KOPT-K1 (cell line): ENCODE results near the gene PPT2.
"Not testable (repeated sequence)": the region's sequence is repeated elsewhere in the genome, so short reads cannot be mapped to it uniquely, and the experiment has no call there.

ENCODE experiments used
- H3K27ac ChIP-seq: fragments of 200-600 bp; sonication (generic); 2 replicates; pipeline ENCODE4 v1.5.1; 2016; ENCODE audit warnings: antibody characterized with exemption, mild to moderate bottlenecking, low read depth, low read length; ENCODE audit not compliant: poor library complexity, severe bottlenecking
- H3K36me3 ChIP-seq: fragments of 200-600 bp; sonication (generic); 2 replicates; pipeline ENCODE4 v1.5.1; 2017; ENCODE audit warnings: antibody characterized with exemption, mild to moderate bottlenecking, low read length, moderate library complexity; ENCODE audit not compliant: insufficient read depth
- H3K9me3 ChIP-seq: fragments of 200-600 bp; sonication (generic); 2 replicates; pipeline ENCODE4 v1.5.1; 2017; ENCODE audit warnings: antibody characterized with exemption, low read length, mild to moderate bottlenecking; ENCODE audit not compliant: insufficient read depth, poor library complexity, severe bottlenecking

Gene PPT2

DNA sequence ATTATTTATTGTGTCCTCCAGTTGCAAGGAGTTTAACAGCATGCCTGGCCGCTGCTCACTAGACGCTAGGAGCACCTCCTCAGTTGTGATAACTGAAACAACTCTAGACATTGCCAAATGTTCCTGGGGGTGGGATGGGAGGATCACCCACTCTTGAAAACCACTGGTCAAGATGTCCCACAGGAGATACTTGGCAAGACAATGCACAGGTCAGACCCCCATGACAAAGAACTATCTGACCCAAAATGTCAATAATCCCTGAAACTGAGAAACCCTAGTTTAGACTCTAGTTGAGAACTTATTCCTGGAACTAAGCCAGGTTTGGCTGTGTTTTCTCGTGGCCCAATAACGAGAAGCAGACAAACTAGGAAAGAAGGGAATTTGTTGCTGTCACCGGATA is 14.4 kb upstream of the PPT2 start:
- Histone ChIP-seq H3K27ac (no peak overlapping the region), H3K9me3 (no peaks in the 10 kb centered on the region), H3K36me3 (no peaks in the 10 kb centered on the region)

DNA sequence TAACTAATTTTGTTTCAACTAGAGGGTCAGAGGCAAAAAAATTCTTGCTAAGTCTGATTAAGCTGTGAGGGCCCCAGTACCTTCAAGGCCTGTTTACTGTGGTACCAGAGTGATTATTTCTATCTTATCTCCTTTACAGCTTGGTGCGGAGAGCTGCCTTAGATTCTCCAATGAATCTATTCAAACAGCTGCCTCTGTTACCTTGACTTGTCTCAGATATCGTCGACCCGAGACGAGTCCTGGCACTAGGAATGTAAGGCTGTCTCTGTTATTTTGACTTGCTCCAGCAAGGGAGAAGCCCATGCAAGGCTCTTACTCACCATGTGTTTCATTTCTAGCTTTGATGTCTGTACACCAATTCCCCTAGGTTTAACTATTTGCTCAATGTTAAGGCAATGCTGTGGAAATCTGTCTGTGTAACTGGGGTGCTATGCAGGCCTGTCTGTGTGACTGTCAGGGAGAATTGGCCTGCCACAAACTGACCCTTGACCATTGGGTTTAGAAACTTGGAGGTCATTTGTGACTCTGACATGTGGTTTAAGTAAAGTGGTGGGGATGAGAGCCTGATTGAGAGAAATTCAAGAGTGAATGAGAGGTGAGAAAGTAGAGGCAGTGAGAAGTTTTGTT is 13.4 kb upstream of the PPT2 start:
- Histone ChIP-seq H3K27ac (no peak overlapping the region), H3K36me3 (no peaks in the 10 kb centered on the region), H3K9me3 (no peaks in the 10 kb centered on the region)

DNA sequence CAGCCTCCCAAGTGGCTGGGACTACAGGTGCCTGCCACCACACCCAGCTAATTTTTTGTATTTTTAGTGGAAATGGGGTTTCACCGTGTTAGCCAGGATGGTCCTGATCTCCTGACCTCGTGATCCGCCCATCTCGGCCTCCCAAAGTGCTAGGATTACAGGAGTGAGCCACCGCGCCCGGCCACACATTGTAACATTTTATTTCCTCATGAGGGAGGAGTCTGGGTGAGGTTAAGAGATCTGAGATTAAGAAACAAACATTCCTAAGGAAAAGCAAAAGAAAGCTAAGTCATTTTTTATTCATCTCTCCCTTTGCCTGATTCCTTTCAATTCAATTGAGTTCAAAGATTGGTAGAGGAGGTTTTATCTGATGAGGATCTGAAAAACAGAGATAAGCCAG is 9.7 kb upstream of the PPT2 start:
- H3K36me3 ChIP-seq, H3K9me3 ChIP-seq, H3K27ac ChIP-seq: not testable (repeated sequence)

DNA sequence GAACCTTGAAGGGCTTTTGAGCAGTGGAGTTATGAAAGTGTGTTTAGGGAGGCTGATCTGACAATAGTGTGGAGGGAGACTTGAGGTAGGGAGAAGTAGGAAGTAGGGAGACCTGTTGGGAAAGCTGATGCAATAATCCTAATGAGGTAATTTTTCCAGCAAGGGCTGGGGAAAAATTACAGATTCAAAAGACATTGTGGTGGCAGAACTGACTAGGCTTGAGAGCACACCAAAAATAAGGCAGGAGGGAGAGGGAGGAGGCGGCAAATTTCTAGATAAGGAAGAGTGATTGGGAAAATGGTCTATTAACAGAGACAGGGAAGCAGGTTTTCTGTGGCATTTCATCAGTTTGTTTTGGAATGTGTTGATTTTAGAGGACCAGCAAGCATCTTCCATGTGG is 7.7 kb upstream of the PPT2 start:
- Histone ChIP-seq H3K9me3 (no peaks in the 10 kb centered on the region), H3K36me3 (no peaks in the 10 kb centered on the region), H3K27ac (no peak overlapping the region)

DNA sequence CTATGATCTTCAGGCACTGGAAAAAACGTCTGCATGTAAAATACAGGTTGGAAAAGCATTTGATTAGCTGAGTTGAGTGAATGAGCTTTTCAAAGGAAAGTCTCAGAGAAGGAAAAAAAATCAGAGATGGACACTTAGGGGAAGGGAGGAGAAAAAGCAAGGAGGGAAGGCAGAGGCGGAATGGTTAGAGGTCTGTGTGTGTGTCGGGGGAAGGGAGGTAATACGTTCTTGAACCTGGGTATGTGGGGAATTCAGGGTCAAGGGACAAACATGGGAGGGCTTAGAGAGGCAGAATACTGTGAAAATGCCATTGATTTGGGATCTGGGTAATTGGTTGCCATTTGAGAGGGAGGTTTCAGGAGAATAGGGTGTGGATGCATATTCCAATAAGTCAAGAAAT is 7.3 kb upstream of the PPT2 start:
- Histone ChIP-seq H3K36me3 (no peaks in the 10 kb centered on the region), H3K9me3 (no peaks in the 10 kb centered on the region), H3K27ac (no peak overlapping the region)

DNA sequence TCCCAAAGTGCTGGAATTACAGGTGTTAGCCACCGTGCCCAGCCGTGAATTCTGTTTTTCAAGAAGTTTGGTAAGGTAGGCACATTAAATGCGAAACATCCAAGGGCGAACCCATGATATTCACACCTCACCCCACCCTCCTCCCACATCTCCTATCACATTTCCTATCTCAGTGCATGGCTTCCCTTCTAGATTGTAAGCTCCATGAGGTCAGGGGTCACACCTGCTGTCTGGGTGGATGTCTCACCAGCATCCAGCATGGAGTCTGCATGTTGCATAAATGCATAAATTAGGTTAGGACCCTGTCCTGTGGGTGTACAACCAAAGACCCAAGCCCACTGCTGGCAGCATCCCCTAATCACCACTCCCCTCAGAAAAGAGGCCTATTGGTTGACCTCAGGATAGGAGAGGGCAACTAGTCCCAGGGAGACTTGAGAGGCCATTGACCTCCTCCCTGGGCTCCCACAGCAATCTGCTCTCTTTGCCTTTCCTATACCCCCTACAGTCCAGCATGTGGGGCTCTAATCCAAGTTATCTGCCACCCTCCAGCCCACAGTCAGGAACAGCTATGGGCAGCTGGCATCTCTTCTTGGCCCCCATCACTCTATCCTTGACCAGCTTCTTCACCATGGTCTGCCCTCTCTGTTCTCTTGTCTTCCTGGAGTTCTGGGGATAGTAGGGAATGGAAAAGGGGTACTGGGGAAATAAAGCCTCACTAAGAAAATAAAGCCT is 6.4 kb upstream of the PPT2 start:
- Histone ChIP-seq H3K36me3 (no peaks in the 10 kb centered on the region), H3K9me3 (no peaks in the 10 kb centered on the region), H3K27ac (no peak overlapping the region)

DNA sequence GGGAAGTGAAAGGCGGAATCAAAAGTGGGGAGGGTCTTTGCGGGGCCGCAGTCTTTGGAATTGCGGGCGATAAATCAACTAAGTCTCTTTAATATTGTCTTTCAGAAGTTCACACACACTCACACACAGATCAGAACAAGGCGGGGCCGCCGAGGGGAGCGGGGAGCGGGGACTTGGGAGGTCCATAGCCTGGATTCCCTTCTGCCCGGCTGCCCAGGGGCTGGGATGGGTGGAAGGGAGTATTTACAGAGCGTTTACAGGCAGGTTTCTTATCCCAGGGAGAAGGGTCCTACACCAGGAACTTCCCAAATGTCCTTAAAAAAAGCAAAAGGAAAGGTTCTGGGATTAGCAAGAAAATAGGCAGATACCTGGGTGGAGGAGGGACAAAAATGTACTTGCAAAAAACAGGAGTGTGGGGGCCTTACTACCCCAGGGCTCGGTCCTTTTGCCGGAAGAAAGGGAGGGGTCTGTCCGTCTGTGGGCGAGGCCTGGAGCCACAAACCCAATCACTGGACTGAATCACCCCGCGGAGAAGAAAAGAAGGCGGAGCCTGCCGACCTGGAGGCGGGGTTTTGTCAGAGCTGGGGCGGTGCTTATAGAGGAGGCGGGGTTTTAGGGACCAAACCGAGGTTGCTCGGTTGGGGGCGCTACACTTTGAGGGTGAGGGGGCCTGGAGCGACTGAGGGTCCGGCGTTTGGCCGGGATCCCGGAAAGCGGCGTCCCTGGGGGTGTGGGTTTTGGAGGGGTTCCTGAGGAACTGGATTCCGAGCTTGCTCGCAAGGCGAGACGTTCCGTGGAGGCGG is 5.5 kb upstream of the PPT2 start:
- no peaks in the 10 kb centered on the region for H3K9me3 ChIP-seq
- no peaks in the 10 kb centered on the region for H3K36me3 ChIP-seq
- no peak overlapping the region for H3K27ac ChIP-seq

DNA sequence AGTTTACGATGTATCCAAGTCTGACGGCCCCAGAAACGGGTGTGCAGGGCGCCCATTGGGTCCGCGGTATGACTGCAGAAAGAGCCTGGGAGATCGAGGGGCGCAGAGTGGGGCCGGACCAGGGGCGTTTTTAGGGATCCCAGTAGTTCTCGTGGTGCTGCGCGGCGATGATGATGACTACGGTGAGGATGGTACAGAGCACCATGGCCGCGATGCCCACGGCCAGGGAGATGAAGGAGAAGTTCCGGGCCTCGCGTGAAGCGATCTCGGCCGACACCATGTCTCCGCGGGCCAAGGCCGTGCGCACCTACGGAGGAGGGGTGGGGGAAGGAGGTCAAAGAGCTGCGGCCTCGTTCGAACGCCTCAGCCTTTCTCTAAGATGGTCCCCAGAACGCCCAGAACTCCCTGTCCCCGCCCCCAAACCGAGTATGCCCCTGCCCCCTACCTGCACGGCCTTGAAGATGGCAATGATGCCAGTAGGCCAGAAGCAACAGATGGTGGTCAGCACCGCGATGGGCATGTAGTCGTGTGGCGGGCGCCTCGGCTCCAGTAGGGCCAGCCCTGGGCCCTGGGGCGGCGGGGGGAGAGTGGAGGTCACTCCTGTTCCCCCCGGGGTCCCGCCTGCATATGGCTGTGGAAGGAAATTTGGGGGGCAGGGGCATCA is 4.7 kb upstream of the PPT2 start:
- Histone ChIP-seq H3K36me3 (no peaks in the 10 kb centered on the region), H3K27ac (no peak overlapping the region), H3K9me3 (no peaks in the 10 kb centered on the region)

DNA sequence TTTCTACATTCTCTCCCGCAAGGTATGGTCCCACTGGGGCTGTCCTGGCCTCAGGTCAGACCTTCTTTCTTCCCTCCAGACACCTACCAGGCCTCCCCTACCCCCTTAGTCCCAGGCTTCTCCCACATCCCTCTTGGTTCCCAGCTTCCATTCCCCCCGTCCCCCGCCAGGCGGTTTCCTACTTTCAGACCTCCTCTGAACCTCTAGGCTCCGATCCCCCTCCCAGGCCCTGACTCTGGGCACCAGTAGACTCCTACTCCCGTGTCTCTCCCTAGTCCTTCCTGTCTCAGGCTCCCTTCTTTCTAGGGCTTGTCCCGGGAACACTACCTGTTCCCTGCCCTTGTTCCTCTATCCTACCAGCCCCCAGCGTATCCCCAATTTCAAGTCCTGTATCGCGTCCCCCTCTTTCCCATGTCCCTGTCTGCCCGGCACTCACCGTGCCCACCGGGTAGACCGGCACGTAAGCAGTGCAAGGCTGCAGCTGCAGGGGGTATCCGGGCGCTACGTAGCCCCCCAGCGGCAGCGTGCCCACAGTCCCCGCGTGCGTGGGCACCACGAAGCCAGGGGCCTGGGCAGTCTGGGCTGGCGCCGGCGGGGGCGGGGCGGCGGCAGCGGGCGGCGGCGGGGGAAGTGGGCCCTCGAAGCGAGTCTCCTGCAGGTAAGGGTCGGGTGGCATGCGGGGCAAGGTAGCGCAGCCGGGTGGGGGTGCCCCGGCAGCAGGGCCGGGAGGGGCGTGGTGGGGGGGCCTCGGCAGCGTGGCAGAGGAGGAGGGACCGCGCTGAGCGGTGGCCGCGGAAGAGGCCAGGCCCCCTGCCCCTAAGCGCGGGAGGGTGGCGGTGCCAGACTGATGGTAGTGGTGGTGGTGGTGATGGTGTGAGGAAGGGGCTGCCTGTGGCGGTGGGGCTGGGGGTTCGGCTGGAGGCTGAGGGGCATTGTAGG is 3.7 kb upstream of the PPT2 start:
- no peaks in the 10 kb centered on the region for H3K9me3 ChIP-seq
- H3K36me3 ChIP-seq: no peaks in the 10 kb centered on the region
- H3K27ac ChIP-seq: no peak overlapping the region

DNA sequence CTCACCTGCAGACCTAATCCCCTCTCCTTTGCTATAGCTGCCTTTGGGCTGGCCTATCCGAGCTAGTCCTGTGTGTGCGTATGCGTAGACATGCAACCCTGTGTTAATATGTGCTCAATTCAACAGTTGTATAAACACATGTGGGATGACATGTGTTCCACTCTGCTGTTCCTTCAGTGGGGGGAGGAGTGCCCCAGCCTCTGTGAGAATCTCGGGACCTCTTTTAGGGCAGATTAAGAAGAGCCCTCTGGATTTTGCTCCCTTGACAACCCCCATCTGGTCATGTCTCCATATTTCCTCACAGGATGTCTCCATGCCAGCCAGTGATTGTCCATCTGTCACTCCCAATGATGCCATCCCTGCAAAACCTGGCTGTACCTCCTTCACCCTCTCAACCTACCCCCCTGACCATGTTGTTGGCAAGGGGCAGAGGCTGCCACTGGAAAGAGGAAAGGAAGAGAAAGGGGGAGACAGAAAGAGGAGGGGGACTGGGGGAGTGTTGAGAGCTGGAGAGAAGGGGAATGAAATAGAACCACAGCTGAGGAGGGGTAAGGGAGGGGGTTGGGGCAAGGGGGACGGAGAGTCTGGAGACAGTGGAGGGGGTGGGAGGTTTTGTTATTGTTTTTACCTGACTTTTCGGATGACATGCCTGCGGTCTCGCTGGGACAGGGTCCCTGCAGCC is 2.6 kb upstream of the PPT2 start:
- H3K27ac ChIP-seq: no peak overlapping the region
- no peaks in the 10 kb centered on the region for H3K9me3 ChIP-seq
- H3K36me3 ChIP-seq: peaks cover 7% of the 10 kb centered on the region

DNA sequence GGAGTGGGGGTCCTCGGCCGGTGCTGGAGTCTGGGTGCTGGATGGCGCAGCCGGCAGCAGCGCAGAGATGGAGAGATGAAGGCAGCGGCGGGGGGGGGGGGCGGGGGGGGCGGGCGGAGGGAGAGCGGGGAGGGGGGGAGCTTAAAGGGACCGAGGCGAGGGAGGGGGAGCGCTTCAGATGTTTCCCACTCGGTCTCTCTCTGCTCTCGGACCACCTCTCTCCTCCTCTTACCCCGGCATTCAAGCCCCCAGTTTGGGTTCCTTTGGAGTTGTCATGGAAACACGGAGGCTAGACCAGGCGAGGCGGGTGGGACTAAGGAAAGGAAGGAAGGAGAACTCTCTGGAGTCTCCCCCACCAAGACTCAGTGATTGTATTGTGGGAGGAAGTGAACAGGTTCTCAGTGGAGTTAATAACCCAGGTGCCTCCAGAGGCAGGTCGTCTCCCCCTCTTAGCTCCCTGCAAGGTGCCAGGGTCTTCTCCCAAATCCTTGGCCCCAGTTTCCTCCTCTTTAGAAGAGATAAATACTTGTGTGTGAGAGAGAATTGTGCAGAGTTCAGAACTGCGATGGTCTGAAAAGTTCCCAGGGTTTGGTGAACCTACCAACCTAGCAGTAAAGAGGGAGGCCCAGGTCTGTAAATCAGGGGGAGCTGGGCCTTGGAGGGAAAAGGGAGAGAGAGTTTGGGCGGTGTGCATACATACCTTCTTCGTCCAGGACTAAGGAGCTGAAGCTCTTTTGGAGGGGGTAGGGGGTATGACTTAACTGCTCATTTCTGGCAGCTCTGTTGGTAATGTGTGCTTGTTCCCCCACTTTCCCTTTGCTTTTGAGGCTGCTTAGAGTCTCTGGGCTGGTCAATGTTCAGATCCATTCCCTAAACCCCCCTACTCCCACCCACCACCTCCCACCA is 1.8 kb upstream of the PPT2 start, which contains the start of gene PRRT1:
PRRT1 (minus strand) TSS at position 77 of the 906 bp plus-strand sequence. CDS start 112 bp downstream, outside the sequence.
- Histone ChIP-seq H3K27ac (peak within 1 kb of the TSS; percentile 14), H3K9me3 (no peaks in the 10 kb centered on the region), H3K36me3 (peaks cover 15% of the 10 kb centered on the region)

DNA sequence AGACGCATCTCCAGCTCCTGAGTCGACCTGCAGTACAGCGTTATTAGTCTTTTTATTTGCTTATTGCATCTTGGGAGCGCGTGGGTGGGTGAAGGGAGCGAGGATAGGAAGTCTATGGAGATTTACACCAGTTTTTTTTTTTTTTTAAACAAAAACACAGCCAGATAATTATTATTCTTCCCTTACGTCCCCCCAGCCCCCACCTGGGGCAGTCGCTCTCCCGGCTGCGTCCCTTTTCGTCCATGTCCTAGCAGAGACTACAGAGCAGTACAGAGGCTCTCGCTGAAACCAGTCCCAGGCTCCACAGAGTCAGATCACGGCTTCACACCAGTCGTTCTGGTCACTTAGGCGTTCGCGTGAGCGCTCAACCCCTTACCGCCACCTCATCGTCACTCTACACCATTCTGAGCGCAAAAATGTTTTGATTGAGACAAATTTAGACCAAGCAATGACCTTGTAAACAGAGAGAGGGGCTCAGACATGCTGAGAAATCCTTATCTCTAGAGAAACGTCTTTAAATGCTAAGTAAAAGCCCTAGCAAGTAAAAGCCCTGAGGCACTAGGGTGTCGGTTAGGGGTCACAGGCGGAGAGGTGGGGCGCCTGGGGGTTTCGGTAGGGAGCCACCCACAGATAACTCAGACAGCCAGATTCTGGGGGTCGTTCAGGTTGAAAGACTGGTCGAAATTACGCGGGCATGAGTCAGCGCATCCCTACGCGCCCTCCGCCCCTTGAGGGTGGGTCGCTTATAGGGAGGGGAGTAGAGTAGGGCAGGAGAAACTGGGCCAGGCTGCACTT is 975 bp upstream of the PPT2 start:
- Histone ChIP-seq H3K36me3 (peaks cover 24% of the 10 kb centered on the region), H3K9me3 (no peaks in the 10 kb centered on the region), H3K27ac (no peak overlapping the region)
